Esophagus squamous epithelium (tissue), 4 donors: ENCODE measurements around the gene P4HA3.

Experiments used
- CTCF ChIP-seq, 6 experiments: fragments of 450-650 bp in 4 of 6; fragments of 200-600 bp in 2 of 6; sonication (generic) in 2 of 6; IDR thresholded peaks; one replicate each; pipeline ENCODE4 v1.5.1; 2016 to 2019; ENCODE audit warnings: antibody characterized with exemption in 6 of 6, mild to moderate bottlenecking in 4 of 6, moderate library complexity in 4 of 6
- POLR2A ChIP-seq, 4 donors: fragments of 450-650 bp; IDR thresholded peaks; one replicate each; pipeline ENCODE4 v1.6.1; 2017; ENCODE audit warnings: antibody characterized with exemption in 4 of 4, mild to moderate bottlenecking in 4 of 4, moderate library complexity in 3 of 4

- TF ChIP-seq POLR2A (IDR thresholded peaks at IDR 0.05), result no peak
- no peak for TF ChIP-seq CTCF (IDR thresholded peaks at IDR 0.05)
Observed at GRCh38 chr11:74288161-74288560, 23.3 kb downstream of the P4HA3 start.
